Transverse colon (tissue), 4 donors: ENCODE measurements around the gene PFDN5. TPM values are rescaled to one million over a fixed set of nuclear protein-coding genes. Genes with fewer than 3 reads are reported as not detected.

Source experiments
- DNase-seq: peaks from one replicate; pipeline ENCODE4 v3.0.0-alpha.2; 2019
- H3K27ac ChIP-seq, 4 donors: fragments of 200-600 bp; sonication (generic); 2 replicates each; pipeline ENCODE4 v1.5.1; 2016 to 2018; ENCODE audit warnings: inconsistent platforms in 4 of 4
- H3K27me3 ChIP-seq: fragments of 200-600 bp; sonication (generic); 2 replicates; pipeline ENCODE4 v1.5.1; 2017; ENCODE audit warnings: inconsistent platforms
- H3K36me3 ChIP-seq, 4 donors: fragments of 200-600 bp; sonication (generic); 2 replicates each; pipeline ENCODE4 v1.5.1; 2017 to 2019; ENCODE audit warnings: inconsistent platforms in 4 of 4
- H3K4me1 ChIP-seq, 4 donors: fragments of 200-600 bp; sonication (generic); 2 replicates each; pipeline ENCODE4 v1.5.1; 2017 to 2020; ENCODE audit warnings: inconsistent platforms in 4 of 4
- H3K4me3 ChIP-seq, 4 donors: fragments of 200-600 bp; sonication (generic); 1 replicate in 1 of 4; 2 replicates in 3 of 4; pipeline versions ENCODE4 v1.5.1 to v1.6.1; 2017 to 2019; ENCODE audit warnings: inconsistent platforms in 4 of 4
- H3K9me3 ChIP-seq, 2 donors: fragments of 200-600 bp; sonication (generic); 2 replicates each; pipeline ENCODE4 v1.5.1; 2017 to 2019; ENCODE audit warnings: inconsistent platforms in 2 of 2
- EP300 ChIP-seq: sonication (generic); formaldehyde crosslinking; IDR thresholded peaks from one replicate; pipeline ENCODE4 v1.6.1; 2017; ENCODE audit warnings: antibody characterized with exemption, low read depth
- POLR2A ChIP-seq: fragments of 450-650 bp; IDR thresholded peaks from one replicate; pipeline ENCODE4 v1.6.1; 2016; ENCODE audit warnings: antibody characterized with exemption, mild to moderate bottlenecking, moderate library complexity
- POLR2AphosphoS5 ChIP-seq, 3 donors: sonication (generic); formaldehyde crosslinking; IDR thresholded peaks; one replicate each; pipeline ENCODE4 v1.6.1; 2016; ENCODE audit warnings: antibody characterized with exemption in 3 of 3
- WGBS, 2 donors: methylation state at CpG; one replicate each; pipeline ENCODE4 v1.1.5; 2018; ENCODE audit warnings: low coverage in 1 of 2; 5-methylcytosine and 5-hydroxymethylcytosine counted together
- in situ Hi-C, 4 donors: fragments of 200-750 bp; cut with MboI; loops; one replicate each; pipeline versions ENCODE4 v1.15.0 to v1.15.1; 2017; ENCODE audit warnings: low sequenced_read_pairs in 3 of 4, low pct_ligation_motif_present in 1 of 4, low pct_unique_long_range_greater_than_20kb in 1 of 4
- intact Hi-C: fragments of 100-400 bp; cut with DNase I; formaldehyde crosslinking; loops from one replicate; pipeline ENCODE4 v1.15.1; 2023; ENCODE audit warnings: low total_unique reads
- total RNA-seq, 4 donors: library from RNA; depleted of rRNA; stranded (reverse); fragments of >200 nt; gene quantifications; one replicate each; pipeline ENCODE4 v1.1.0, GENCODE V29; 2016
- TF ChIP-seq, protein P1 (sequence below), 5 experiments: fragments of 200-600 bp in 3 of 5; fragments of 450-650 bp in 2 of 5; sonication (generic) in 3 of 5; IDR thresholded peaks; 1 replicate in 2 of 5; 2 replicates in 3 of 5; pipeline ENCODE4 v1.5.1; 2016 to 2017; ENCODE audit warnings: antibody characterized with exemption in 5 of 5, inconsistent platforms in 3 of 5, mild to moderate bottlenecking in 2 of 5, moderate library complexity in 1 of 5

Gene PFDN5
- total RNA-seq, 4 donors from 2014 or later: 244 to 451 (median 381) TPM

DNA sequence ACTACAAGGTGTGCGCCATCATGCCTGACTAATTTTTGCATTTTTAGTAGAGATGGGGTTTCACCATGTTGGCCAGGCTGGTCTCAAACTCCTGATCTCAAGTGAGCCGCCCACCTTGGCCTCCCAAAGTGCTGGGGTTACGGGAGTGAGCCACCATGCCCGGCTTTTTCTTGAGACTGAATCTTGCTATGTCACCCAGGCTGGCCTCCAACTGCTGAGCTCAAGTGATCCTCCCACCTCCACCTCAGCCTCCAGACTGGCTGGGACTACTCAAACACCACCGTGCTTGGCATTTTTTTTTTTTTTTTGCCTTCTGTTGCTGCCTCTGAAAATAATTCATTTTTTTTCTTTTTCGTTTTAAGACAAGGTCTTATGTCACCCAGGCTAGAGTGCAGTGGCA, 35.5 kb upstream of the PFDN5 start:
- TF ChIP-seq POLR2A (no peak), POLR2AphosphoS5 (IDR thresholded peaks at IDR 0.05) (no peak), EP300 (no peak)
- TF ChIP-seq, protein P1, sequence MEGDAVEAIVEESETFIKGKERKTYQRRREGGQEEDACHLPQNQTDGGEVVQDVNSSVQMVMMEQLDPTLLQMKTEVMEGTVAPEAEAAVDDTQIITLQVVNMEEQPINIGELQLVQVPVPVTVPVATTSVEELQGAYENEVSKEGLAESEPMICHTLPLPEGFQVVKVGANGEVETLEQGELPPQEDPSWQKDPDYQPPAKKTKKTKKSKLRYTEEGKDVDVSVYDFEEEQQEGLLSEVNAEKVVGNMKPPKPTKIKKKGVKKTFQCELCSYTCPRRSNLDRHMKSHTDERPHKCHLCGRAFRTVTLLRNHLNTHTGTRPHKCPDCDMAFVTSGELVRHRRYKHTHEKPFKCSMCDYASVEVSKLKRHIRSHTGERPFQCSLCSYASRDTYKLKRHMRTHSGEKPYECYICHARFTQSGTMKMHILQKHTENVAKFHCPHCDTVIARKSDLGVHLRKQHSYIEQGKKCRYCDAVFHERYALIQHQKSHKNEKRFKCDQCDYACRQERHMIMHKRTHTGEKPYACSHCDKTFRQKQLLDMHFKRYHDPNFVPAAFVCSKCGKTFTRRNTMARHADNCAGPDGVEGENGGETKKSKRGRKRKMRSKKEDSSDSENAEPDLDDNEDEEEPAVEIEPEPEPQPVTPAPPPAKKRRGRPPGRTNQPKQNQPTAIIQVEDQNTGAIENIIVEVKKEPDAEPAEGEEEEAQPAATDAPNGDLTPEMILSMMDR (IDR thresholded peaks at IDR 0.05): no peak
- intact Hi-C loops: no loop called here

DNA sequence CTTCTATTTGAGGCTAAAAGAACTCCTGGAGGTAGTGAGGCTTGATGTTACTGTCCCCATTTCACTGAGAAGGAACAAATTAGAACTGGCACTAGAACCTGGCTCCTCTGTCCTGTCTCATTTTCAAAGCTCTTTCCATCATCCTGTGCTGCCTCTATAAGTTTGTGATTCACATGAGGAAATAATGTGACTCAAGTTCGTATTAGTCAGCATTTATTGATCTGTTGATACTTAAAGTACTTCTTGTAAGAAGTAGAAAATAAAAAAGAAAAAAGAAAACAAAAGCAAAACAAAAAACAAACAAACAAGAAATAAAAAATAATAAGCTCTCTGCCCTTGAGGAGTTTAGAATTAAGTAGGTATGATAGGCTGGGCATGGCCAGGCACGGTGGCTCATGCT, 29.6 kb upstream of the PFDN5 start:
- WGBS, 2 donors: 84 to 100% methylated on average over 2 of the region's 2 CpGs
- DNase-seq: no peak
- H3K36me3 ChIP-seq: no peaks in the 10 kb centered on the region
- no peak overlapping the region for H3K27ac ChIP-seq
- TF ChIP-seq, protein P1 (IDR thresholded peaks at IDR 0.05): no peak
- TF ChIP-seq POLR2AphosphoS5 (IDR thresholded peaks at IDR 0.05): no peak
- no peak for TF ChIP-seq POLR2A
- TF ChIP-seq EP300: no peak
- no peak overlapping the region for H3K4me3 ChIP-seq
- in situ Hi-C loops: no loop called here
- peaks cover 0 to 12% (median 8%) of the 10 kb centered on the region in 4 donors for H3K4me1 ChIP-seq
- H3K9me3 ChIP-seq: no peaks in the 10 kb centered on the region
- H3K27me3 ChIP-seq: no peaks in the 10 kb centered on the region
- intact Hi-C loops: no loop called here

More for the DNA sequence above, 35.5 kb upstream of the PFDN5 start:
- Histone ChIP-seq H3K27me3 (no peaks in the 10 kb centered on the region), H3K9me3 (no peaks in the 10 kb centered on the region), H3K4me1 (no peaks in the 10 kb centered on the region), H3K36me3 (no peaks in the 10 kb centered on the region), H3K4me3 (no peak overlapping the region), H3K27ac (no peak overlapping the region)
- in situ Hi-C loops: no loop called here
- WGBS, 2 donors: 91% methylated on average over 6 of the region's 6 CpGs; no CpG with 5 or more reads in 1 of the 2 donors
- DNase-seq: no peak

DNA sequence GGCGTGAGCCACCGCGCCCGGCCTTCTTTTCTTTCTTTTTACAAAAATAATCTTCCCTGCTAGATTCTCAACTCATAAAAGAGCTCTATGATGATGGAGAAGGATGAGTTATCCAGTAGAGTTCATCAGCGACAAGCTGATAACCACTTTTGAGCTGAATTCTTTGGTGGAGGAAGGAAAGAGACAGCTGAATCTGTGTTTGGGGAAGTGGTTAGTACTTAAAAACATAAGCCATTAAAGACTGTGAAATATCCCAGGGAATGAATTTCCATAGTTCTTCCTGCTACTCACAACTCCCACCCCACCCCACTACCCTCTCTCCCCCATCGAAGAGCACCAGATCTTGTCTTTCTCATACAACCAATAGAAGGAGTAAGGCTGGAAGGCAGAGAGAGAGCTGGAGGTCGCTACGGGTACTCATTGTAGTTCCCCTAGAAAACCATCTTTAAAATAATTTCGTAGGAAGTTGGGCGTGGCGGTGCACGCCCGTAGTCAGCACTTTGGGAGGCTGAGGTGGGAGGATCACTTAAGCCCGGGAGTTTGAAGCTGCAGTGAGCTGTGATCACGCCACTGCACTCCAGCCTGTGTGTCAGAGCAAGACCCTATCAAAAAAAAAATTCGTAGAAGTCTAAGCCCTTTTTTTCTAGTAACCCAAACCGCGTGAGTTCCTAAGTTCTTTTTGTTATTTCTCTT, 27.9 kb upstream of the PFDN5 start:
- WGBS, 2 donors: 41 to 52% methylated on average over 9 to 18 of the region's 18 CpGs

DNA sequence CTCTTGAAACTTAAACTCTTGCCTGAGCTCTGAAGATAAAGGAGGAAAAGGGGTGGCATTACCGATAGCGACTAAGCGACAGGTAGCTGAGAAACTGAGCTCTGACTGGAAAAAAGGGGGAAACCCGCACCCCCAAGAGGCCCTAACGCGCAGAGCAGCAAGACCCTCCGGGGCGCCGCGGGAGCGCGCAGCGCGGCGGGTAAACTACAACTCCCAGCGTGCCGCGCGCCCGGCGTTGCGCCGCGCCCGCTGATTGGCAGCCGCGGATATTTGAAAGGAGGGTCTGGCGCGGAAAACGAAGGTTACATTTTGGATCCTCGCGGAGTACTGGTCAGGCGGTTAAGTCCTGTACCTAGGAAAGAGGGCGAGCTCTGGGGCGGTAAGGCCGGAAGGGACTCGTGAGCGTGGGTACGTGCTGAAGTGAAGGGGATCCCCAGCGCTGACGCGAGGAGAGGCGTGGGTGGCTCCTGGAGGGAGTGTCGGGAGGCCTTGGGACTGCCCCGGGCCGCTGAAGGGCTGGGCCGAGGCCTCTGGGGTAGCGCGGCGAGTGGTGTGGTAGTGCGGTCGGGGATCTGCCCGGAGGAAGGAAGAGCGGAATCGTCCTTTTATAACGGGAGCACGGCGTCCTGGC, 27.2 kb upstream of the PFDN5 start, which contains the start of gene ESPL1:
Gene ESPL1 (plus strand): TSS at position 301 of the 631 bp plus-strand sequence. CDS start 468 bp downstream, outside the sequence.
- Histone ChIP-seq H3K27ac (peak within 1 kb of the TSS; percentile 49 to 73 (median 52)), H3K36me3 (no peaks in the 10 kb centered on the region), H3K4me1 (peaks cover 0 to 12% (median 8%) of the 10 kb centered on the region in 4 donors), H3K9me3 (no peaks in the 10 kb centered on the region), H3K27me3 (no peaks in the 10 kb centered on the region), H3K4me3 (peak within 1 kb of the TSS; percentile 33 to 79 (median 58))
- DNase-seq: peak; percentile 76
- in situ Hi-C loops: no loop called here
- intact Hi-C loops: no loop called here
- WGBS, 2 donors: 0% methylated on average over 57 of the region's 58 CpGs; no CpG with 5 or more reads in 1 of the 2 donors
- peak in 1 of 3 donors; percentile 16 for TF ChIP-seq POLR2AphosphoS5 (IDR thresholded peaks at IDR 0.05)
- TF ChIP-seq, protein P1 (IDR thresholded peaks at IDR 0.05): peak in 2 of 5 experiments; percentile 26 to 36
- no peak for TF ChIP-seq POLR2A

More for the DNA sequence above, 27.9 kb upstream of the PFDN5 start:
- no peaks in the 10 kb centered on the region for H3K9me3 ChIP-seq
- TF ChIP-seq POLR2A (no peak), POLR2AphosphoS5 (IDR thresholded peaks at IDR 0.05) (no peak), EP300 (no peak)
- TF ChIP-seq, protein P1 (IDR thresholded peaks at IDR 0.05): no peak
- H3K4me1 ChIP-seq: peaks cover 0 to 12% (median 8%) of the 10 kb centered on the region in 4 donors
- peak overlapping the region; percentile 33 to 79 (median 58) for H3K4me3 ChIP-seq
- in situ Hi-C loops: no loop called here
- no peaks in the 10 kb centered on the region for H3K36me3 ChIP-seq
- DNase-seq: no peak
- peak overlapping the region; percentile 49 to 73 (median 52) for H3K27ac ChIP-seq
- intact Hi-C loops: no loop called here
- H3K27me3 ChIP-seq: no peaks in the 10 kb centered on the region
